NCI-H187 treated with DMSO at 0.1 percent for 48 hours (cell line): ENCODE data around the gene NCKAP5L.
"Not testable (repeated sequence)": the region's sequence is repeated elsewhere in the genome, so short reads cannot be mapped to it uniquely, and the experiment has no call there.

ENCODE experiments used
- DNase-seq: peaks from one replicate; lab custom pipeline; 2025; lab: John Stamatoyannopoulos, UW

NCKAP5L gene

DNA sequence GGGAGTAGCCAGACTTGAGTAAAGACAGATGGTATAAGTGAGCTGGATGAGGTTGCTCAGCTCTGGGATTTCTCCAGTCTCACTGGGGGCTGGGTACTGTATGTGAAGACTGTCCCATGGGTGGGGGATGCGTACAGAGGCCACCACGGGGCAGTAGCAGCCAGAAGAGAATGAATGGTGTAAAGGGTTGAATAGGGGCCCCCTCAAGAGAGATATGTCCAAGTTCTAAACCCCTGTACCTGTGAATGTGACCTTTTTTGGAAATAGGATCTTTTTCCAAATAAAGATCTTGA lies 36.5 kb upstream of the NCKAP5L start:
- DNase-seq: no peak

DNA sequence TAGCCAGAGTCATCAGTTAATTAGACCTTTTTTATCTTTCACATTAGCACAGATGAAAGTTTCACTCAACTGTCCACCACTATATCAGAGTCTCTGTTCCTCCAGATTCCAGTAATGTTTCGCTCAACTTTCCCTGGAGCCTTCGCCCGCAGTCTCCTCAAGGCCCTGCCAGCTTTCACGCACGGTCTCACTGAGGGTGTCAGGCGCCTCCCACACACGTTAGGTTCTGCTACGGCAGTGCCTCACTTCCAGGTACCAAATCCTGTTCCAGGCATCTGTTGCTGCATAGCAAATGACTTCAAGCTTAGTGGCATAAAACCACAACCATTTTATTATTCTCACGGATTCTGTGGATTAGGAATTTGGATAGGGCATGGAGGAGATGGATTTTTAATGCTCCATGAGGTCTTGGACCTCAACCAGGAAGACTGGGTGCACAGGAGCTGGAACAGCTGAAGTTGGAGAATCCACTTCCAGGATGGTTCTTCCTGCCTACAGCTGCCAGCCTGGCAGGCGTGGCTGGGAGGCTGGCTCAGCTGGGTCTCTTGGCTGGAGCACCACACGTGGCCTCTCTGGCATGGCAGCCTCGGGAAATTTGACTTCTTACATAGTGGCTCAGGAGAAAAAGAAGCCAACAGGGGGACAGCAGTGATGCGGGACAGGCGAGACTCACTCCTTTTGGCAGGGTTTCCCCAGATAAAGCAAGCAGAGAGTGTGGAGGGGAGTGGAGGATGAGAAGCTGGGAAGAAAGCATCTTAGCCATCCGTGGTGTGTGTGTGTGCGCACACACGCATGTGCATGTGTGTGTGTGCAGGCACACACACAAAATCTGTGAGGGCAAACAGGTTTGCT lies 36.0 kb upstream of the NCKAP5L start:
- DNase-seq: no peak

DNA sequence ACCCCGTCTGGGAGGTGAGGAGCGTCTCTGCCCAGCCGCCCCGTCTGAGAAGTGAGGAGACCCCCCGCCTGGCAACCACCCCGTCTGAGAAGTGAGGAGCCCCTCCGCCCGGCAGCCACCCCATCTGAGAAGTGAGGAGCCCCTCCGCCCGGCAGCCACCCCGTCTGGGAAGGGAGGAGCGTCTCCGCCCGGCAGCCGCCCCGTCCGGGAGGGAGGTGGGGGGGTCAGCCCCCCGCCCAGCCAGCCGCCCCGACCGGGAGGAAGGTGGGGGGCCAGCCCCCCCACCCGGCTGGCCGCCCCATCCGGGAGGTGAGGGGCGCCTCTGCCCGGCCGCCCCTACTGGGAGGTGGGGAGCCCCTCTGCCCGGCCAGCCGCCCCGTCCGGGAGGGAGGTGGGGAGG lies 32.7 kb upstream of the NCKAP5L start:
- not testable (repeated sequence) for DNase-seq

DNA sequence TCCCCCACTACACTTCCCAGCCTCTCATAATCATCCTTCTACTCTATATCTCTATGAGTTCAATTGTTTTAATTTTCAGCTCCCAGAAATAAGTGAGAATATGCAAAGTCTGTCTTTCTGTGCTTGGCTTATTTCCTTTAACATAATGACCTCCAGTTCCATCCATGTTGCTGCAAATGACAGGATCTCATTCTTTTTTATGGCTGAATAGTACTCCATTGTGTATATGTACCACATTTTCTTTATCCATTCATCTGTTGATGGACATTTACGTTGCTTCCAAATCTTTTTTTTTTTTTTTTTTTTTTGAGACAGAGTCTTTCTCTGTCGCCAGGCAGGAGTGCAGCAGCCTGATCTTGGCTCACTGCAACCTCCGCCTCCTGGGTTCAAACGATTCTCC lies 27.7 kb upstream of the NCKAP5L start:
- not testable (repeated sequence) for DNase-seq

DNA sequence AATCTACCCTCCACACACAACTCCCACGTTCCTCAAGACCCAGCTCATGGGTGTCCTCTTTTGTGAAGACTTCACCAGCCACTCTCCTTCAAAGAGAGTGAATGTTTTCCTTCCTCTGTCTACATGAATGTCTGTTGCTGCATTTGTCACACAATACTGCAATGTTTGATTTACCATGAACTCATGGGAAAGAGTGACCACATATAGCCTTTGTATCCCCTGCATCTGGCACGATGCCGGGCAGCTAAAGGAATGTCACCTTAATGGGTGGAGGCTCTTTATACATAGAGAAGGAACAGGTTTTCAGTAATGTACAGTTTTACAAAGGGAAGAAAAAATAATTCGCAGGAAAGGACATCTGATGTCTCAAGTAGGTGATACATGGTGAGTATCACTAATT lies 26.8 kb upstream of the NCKAP5L start:
- no peak for DNase-seq

DNA sequence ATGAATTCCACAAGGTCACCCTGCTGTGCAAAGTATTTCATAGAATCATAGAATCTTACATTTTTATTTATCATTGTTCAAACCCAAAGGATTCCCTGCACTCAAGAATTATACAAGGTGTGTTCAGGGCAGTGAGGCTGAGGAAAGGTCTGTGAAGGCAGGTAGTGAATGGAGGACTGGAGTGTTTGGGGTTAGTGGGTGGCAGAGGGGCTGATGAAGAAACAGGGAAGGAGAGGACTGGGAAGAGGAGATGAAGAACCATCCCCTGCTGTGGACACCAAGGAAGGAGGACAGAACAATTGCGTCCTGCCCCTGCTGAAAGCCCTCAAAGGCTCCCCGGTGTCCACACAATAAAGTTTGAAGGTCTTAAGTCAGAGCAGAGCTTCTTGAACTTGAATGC lies 25.5 kb upstream of the NCKAP5L start:
- no peak for DNase-seq

DNA sequence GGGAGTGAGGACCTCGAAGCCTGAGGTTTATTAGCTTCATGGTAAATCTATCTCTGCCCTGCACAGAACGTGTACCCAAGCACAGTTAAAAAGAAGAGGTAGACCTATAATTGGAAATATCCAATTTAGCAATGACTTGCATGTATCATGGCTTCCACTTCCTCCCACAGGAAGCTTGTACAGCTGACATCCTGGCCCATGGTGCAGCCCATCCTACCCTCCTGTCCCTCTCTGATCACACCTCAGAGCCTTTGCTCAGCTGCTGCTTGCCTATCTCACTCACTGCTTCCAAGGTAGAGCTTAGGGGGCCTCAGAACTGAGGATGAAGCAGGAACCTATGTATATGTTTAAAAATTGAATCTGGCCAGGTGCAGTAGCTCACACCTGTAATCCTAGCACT lies 18.9 kb upstream of the NCKAP5L start:
- DNase-seq: no peak

DNA sequence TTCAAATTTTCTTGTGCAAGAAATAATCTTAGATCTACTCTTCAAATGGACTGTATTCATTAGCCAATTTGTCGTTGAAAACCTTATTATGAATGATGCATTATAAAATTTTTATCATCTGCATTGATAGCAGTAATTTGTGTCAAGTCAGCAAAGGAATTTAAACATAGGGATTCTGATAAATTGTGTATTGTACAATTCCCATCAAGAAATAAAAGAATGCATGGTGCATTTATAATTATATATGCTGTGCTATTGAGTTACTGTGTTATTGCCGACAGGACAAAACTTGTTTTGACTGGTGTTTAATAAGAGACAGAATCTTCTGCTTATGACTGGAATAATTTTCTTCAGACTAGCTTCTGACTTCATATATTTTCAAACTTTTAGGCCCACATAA lies 17.8 kb upstream of the NCKAP5L start:
- no peak for DNase-seq

DNA sequence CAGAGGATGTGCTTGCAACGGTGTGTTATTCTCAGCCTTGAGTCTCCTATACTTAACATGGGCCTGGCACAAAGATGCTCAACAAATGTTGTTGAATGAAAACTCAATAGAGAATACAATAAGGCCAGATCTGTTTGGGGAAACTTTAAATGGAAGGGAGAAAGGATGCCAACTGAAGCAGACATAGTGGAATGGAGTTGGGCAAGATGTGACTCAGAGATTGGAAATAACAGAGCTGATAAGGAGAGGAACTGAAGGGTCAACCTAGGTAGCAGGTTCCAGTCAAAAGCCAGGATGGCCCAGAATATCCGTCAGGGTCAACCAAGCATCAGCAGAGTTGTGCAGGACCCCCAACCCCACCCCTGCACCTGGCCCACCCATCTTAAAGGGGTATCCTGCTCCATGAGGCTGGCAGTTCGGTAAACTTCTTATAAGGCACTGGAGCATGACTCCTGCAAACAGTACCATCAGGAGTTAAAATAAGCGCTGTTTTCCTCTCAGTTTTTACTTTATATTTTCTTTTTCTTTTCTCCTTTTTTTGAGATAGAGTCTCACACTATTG lies 15.7 kb upstream of the NCKAP5L start:
- DNase-seq: no peak

DNA sequence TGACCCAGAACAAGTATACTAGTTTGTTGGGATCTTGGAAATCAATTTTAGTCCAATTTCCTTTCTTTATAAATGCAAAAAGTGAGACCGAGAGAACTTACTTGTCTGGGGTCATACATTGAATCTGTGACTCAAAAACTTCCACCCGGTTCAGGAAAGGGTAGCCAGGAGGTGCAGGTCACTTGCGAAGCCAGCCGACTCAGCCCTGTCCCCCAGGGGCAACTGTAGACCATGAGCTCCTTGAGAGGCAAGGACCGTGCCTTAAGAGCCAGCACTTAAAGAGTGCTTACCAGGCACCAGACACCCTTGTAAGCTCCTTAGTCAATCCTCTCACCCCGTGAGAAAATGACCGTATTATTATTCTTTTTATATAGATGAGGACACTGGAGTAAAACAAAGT lies 15.2 kb upstream of the NCKAP5L start:
- DNase-seq: no peak

DNA sequence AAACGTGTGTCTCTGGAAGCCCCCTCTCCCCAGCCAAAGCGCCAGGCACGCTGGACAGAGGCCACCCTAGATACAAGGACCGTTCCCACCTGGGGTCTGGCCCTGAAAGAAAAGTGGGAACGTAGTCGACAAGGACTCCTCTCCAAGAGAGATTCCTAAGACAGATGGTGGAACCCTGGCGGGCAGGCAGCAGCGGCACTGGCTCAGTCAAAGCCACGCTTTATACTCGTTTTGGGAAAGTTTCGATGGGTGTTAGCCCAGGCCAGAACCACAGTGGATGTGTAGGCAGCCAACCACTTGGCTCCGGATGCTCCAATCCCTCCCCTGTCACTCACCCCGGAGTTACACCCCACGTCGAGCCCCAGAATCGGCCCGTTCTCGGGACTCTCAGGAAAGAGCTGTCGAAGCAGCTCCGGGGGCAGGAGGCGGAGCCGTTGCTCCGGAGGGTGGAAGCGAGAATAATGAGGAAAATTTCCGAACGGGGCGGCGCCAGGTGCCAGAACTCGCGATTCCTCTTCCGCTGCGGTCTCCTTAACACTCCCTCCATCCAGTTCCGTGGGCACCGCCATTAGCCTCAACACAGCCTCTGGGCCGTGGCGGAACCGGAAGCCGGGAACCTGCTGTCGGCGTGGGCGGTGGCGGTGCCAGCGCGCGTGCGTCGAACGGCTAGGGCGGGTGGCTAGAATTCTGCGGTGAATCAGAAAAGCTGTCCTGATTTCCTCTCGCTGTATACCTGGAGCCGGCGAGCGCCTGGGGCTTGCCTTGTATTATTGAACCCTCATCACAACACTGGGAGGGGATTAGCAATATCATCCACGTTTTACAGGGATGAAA lies 14.5 kb upstream of the NCKAP5L start, which contains the start of gene BCDIN3D:
TSS of gene BCDIN3D (minus strand) at position 588 of the 834 bp plus-strand sequence. CDS start at position 569, 19 bp downstream.
- peak; percentile 77 for DNase-seq

DNA sequence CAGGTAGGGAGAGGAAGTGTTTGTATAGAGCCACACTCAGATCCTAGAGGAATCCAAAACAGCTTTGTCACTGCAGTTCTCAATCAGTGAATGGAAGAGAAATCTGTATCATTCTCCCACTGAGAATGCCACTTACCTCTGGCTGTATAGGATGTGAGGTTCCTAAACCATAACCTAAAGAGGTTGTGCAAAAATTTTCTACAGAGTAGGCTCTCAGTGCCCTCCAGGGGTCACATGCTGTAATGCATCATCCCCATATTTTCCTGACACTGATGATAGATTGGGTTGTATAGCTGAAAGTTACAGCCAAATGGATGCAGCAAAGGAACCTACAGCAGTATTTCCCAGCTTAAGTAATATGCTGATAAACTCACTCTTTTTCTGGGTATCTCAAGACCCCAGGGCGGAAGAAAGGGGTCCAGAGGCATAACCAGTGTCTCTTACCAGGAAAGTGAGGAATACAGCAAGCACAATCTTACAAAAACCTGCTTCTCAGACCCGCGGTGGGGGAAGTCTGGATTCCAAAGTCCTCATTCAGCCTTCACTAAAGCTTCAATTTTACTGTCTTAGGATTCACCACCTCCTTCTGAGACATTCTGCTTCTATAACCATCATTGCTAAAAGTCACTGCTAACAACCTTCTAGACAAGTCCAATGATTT lies 10.9 kb upstream of the NCKAP5L start:
- DNase-seq: no peak

DNA sequence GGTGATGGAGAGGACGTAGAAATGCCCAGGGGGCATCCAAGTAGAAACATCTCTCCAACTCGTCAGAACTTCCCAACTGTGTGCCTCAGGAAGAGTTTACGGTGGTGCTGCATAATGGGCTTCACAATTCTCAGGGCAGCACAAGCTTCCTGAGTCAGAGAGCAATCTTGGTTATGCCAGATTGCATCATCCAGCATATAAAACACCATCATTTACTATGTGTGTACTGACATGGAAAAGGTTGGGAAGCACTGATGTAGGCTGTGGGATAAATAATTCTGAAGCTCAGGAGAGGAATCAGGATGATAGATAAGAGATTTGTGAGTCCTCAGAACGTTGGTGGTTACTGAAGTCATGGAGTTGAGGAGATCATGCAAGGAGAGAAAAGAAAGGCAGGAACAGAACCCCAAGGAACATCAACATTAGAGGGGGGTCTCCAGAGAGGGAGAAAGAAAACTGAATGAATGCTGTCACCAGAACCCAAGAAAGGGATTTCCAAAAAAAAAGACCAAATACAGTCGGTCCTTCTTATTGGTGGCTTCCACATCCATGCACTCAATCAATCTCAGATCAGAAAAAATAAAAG lies 4.7 kb upstream of the NCKAP5L start:
- no peak for DNase-seq

DNA sequence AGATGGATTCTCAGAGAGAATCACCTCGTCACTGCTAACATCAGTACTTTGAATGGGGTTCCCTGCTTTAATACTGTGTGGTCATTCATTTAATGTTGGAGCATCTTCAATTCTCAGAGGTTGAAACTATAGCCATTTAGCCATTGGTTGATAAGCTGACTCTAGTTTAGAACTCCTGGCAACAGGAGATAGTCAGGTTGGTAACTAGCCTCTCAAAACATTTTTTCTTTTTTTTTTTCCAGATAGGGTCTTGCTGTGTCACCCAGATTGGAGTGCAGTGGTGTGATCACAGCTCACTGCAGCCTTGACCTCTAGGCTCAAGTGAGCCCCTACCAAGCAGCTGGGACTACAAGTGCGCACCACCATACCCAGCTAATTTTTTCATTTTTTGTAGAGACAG lies 3.5 kb upstream of the NCKAP5L start:
- no peak for DNase-seq

DNA sequence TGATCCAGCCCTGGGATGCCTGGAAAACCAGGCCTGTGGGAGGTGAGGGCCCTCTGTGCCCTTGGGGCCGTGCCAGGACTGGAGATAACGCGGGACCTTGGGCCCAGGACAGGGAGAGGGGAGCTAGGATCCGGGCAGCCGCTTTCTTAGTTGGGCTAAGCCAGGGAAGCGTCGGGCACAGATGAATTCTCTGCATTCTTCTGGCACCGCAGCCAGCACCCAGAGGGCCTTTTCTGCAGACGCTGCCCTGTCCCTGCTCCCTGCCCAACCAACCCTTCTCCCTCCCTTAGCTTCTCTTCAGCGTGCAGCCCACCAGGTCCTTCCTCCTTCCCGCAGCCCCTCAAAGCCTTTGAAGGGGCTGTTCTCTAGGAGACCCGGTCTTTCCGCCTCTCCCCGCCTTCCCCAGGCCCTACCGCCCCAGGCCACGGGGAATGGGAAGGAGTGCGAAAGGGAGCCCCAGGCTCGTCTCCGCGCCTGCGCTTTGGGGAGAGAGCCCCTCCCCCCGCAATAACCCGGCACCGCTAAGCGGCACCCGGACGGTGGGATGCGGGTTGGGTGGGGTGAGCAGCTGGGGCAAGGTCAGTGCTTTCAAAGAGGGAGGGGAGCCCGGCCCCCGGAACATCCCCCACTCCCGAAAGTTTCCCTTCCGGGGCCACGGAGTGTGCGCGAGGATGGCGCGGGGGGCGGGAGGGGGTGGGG lies 663 bp downstream of the NCKAP5L start:
- DNase-seq: no peak

DNA sequence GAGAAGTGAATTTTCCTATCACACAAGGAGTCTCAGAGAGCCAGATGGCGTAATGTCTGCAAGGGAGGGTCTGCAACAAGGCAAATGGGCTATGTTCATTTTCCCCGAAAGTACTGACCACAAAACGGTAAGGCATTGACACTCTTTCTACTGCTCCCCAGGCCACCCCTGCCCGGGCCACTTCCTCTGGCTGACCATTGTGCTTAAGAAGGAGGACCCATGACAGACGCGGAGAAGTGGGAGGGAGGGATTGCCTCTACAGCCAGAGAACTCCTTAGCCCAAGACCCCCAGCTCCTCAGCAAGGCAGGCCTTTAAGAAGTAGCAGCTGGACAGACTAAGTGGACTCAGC lies 1.2 kb downstream of the NCKAP5L start:
- no peak for DNase-seq

DNA sequence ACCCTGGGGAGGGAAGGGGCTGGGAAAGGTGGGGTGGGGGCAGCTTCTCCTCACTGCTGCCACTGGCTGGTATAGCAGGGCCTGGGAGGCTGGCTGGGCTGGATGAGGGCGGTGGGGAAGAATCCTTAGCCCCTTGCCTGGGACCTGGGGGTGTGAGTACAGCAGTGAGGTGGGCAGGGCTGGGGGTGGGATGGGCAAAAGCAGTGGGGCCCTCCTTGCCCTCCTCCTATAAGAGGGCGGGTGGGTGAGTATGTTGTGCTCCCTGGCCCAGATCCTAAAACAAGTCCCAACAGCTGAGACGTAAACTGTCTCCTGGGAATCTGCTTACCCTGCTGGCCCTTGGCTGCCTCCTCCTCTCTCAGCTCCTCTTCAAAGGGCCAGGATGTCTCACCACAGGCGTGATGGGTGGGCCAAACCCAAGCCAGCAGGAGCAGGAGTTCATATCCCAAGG lies 2.2 kb downstream of the NCKAP5L start:
- no peak for DNase-seq

DNA sequence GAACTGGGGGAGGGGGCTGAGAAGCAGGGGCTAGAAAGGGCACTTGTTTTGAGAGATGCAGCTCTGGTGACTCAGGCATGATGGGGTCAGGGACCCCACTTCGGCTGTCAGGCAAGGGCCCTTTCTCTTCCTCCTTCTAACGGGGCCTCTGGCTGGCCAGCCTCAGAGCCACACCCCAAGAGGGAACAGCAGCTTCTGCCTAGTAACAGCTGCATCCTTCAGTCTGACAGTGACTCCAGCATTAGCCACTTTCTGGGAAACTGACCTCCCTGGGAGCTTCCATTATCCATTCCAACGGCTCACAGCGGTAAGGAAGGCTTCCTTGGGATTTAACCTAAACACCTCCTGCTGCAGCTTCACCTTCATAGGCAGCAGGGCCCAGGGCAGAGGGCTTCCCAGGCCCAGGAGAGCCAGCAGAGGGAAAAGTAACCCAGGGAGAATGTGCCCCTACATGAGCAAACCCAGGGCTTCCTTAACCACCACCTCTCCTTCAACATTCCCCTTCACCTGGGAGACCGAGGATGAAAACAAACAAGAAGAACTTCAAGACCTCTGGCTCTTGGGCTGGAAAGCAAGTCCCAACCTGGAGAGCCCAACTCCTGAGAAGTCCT lies 2.7 kb downstream of the NCKAP5L start:
- DNase-seq: no peak

DNA sequence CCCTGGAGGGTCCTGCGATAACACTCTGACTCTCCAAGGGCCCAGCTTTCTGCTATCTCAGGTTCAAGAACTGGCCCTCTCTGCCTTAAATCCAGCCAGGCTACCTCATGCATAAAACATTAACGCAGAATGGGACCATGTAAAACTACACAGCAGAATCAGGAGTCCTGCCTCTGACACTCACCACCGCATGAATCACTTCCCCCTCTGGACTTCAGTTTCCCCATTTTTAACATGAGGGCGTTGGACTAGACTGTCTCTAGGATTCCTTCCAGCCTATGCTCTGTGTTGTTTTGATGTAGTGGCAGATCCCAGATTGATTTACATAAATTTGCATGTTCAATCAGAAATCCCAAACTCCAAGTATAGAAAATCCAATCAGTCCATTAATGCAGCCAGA lies 3.3 kb downstream of the NCKAP5L start:
- no peak for DNase-seq

DNA sequence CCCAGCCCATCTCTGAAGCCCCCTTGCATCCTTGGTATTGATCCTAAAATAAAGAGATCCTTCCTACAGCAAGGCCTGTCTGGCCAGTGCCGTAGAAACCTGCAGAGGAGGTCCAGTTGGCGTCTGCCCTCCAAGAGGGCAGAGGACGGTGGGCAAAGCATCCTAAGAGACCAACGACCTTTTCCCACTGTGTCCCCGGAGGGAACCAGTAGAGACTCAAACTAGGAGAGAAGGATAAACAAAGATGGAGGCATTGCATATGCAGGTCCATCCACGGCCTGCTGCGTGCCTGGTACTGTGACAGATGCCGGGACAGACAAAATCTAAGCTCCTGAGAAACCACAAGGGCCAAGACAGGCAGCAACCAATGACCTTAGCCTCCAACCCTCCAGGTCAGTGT lies 3.8 kb downstream of the NCKAP5L start:
- no peak for DNase-seq

DNA sequence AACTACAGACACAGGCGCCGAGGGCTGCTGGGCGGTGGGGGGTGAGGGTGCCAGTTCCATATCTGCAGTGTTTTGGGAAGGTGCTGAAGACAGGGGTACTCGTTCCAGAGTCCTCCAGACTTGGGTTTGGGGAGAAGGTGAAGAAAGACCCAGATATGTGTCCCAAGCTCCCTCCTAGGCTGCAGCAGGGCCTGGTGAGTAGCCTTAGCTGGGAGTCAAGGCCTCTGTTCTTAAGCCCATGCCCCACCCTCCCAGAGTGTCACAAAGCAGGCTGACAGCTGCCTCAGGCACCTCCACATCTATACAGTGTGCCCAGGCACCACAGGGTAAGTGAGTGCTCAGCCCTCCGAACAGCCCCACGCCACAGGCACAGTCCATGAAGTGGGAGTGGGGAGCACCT lies 4.3 kb downstream of the NCKAP5L start:
- DNase-seq: no peak
